CD4-positive, alpha-beta T cell treated with Interleukin-17A for 4 hours (primary cell): ENCODE results near the gene FOXP1.

ENCODE experiments used
- DNase-seq: peaks from one replicate; pipeline ENCODE4 v3.0.0-alpha.2; 2020; ENCODE audit warnings: mixed read lengths

The FOXP1 gene

GRCh38 chr3:71503525-71504249, 79.8 kb downstream of the FOXP1 start:
- no peak for DNase-seq

- DNase-seq, result no peak
These were observed 81.4 kb downstream of the FOXP1 start for GRCh38 chr3:71502066-71502625.

- no peak for DNase-seq
These were observed 82.8 kb downstream of the FOXP1 start for GRCh38 chr3:71500696-71501095.

- DNase-seq, result no peak
These were observed 84.2 kb downstream of the FOXP1 start for GRCh38 chr3:71499227-71499876.

GRCh38 chr3:71498543-71498942, 85.0 kb downstream of the FOXP1 start:
- no peak for DNase-seq

GRCh38 chr3:71497971-71498444, 85.5 kb downstream of the FOXP1 start:
- no peak for DNase-seq

- DNase-seq, result no peak
These were observed 86.1 kb downstream of the FOXP1 start for GRCh38 chr3:71497367-71497897.

- DNase-seq, result peak; percentile 44
These were observed 87.6 kb downstream of the FOXP1 start for GRCh38 chr3:71495708-71496472.

- DNase-seq, result no peak
These were observed 89.3 kb downstream of the FOXP1 start for GRCh38 chr3:71494212-71494611.

- peak; percentile 43 for DNase-seq
These were observed 90.4 kb downstream of the FOXP1 start for GRCh38 chr3:71492974-71493771.

GRCh38 chr3:71492566-71492965, 91.0 kb downstream of the FOXP1 start:
- DNase-seq, result peak; percentile 47

GRCh38 chr3:71491154-71491752, 92.3 kb downstream of the FOXP1 start:
- DNase-seq, result no peak

- DNase-seq, result no peak
These were observed 92.8 kb downstream of the FOXP1 start for GRCh38 chr3:71490692-71491091.

- DNase-seq, result peak; percentile 43
These were observed 94.2 kb downstream of the FOXP1 start for GRCh38 chr3:71489315-71489761.

- peak; percentile 38 for DNase-seq
These were observed 94.6 kb downstream of the FOXP1 start for GRCh38 chr3:71488882-71489281.

GRCh38 chr3:71488391-71488809, 95.1 kb downstream of the FOXP1 start:
- DNase-seq, result peak; percentile 39

GRCh38 chr3:71487418-71487817, 96.1 kb downstream of the FOXP1 start:
- no peak for DNase-seq

GRCh38 chr3:71486831-71487230, 96.7 kb downstream of the FOXP1 start:
- DNase-seq, result peak; percentile 69

- no peak for DNase-seq
These were observed 97.6 kb downstream of the FOXP1 start for GRCh38 chr3:71485896-71486295.

GRCh38 chr3:71484452-71484851, 99.1 kb downstream of the FOXP1 start:
- no peak for DNase-seq

- DNase-seq, result no peak
These were observed 99.5 kb downstream of the FOXP1 start for GRCh38 chr3:71484047-71484446.

- DNase-seq, result peak; percentile 39
These were observed 100.8 kb downstream of the FOXP1 start for GRCh38 chr3:71482771-71483170.
